ENCODE data around the gene ZP3.
"Not testable (repeated sequence)": the region's sequence is repeated elsewhere in the genome, so short reads cannot be mapped to it uniquely, and the experiment has no call there.

- not testable (repeated sequence) for TF ChIP-seq POLR2A (IDR thresholded peaks at IDR 0.05); CTCF (IDR thresholded peaks at IDR 0.05 in 8 of 11, conservative IDR thresholded peaks at IDR 0.05 in 3 of 11); POLR2AphosphoS5 (IDR thresholded peaks at IDR 0.05)
Observed at GRCh38 chr7:76458504-76458903, 33.8 kb downstream of the ZP3 start.
